ENCODE results near the gene NOL7. TPM values are rescaled to one million over a fixed set of nuclear protein-coding genes. Genes with fewer than 3 reads are reported as not detected.

The NOL7 gene
- total and polyA plus RNA-seq, 9 of the 15 experiments (the other 6 are each of a cell fraction or from before 2014, with no cell fraction given): 19.4 to 235 (median 157) TPM

DNA sequence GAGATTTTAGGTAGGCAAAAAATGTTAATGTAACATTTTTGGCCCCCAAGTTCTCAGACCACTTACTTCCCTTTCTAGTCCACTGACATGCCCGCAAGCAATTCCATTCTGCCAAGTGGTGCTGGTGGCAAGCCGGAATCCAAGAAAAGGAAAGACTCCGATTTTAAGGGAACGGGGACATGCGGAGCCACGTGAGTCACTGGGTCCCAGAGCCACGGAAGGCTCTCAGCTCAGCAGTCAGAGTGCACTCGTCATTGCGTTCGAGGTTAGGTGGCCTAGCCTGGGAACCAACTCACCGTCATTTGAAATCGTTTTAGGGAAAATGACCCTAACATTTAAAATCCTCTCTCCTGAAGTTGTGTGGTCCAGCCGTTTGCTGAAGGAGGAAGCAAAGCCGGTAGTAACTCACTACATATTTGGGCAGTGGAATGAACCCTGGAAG, 41.4 kb upstream of the NOL7 start (continued):
- TF ChIP-seq, protein P1, sequence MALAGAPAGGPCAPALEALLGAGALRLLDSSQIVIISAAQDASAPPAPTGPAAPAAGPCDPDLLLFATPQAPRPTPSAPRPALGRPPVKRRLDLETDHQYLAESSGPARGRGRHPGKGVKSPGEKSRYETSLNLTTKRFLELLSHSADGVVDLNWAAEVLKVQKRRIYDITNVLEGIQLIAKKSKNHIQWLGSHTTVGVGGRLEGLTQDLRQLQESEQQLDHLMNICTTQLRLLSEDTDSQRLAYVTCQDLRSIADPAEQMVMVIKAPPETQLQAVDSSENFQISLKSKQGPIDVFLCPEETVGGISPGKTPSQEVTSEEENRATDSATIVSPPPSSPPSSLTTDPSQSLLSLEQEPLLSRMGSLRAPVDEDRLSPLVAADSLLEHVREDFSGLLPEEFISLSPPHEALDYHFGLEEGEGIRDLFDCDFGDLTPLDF (CRISPR knock-in tag; IDR thresholded peaks at IDR 0.05): no peak
- TF ChIP-seq FOXP1 (CRISPR knock-in tag; IDR thresholded peaks at IDR 0.05) (0 out of 2 replicates have a peak, but pooled peaks have one; percentile 22), PCBP2 (IDR thresholded peaks at IDR 0.05; ENCODE audit: low read depth, low read length, poor library complexity, severe bottlenecking) (no peak), ZNF584 (CRISPR knock-in tag; IDR thresholded peaks at IDR 0.05; ENCODE audit: low read depth) (0 out of 2 replicates have a peak, but pooled peaks have one; percentile 65), POLR2B (IDR thresholded peaks at IDR 0.05; ENCODE audit: low read depth, partially characterized antibody) (no peak), BHLHE40 (IDR thresholded peaks at IDR 0.05; ENCODE audit: low read length) (peak; percentile 41; the same call in 1 of the 2 replicates), SMARCA4 (IDR thresholded peaks at IDR 0.05) (no peak), STAT5B (CRISPR knock-in tag; IDR thresholded peaks at IDR 0.05) (no peak), SMARCE1 (IDR thresholded peaks at IDR 0.05) (peak; percentile 35; the same call in 1 of the 2 replicates), EP400 (IDR thresholded peaks at IDR 0.05) (peak; percentile 9; the same call in 1 of the 2 replicates), DPF2 (IDR thresholded peaks at IDR 0.05) (peak; percentile 14; the same call in 1 of the 2 replicates), RBM15 (IDR thresholded peaks at IDR 0.05; ENCODE audit: insufficient read depth, low read length) (no peak), POLR2AphosphoS5 (IDR thresholded peaks at IDR 0.05; ENCODE audit: control insufficient read depth, insufficient read depth, low read depth, low read length) (no peak), ZKSCAN1 (IDR thresholded peaks at IDR 0.05; ENCODE audit: low read depth, low read length) (no peak), ZNF175 (CRISPR knock-in tag; IDR thresholded peaks at IDR 0.05; ENCODE audit: low read depth) (0 out of 2 replicates have a peak, but pooled peaks have one; percentile 16), KDM1A (IDR thresholded peaks at IDR 0.05) (no peak), ZNF766 (CRISPR knock-in tag; conservative IDR thresholded peaks at IDR 0.05) (0 out of 2 replicates have a peak, but pooled peaks have one; percentile 52), LCOR (CRISPR knock-in tag; IDR thresholded peaks at IDR 0.05) (peak; percentile 25; the same call in 1 of the 2 replicates)
- TF ChIP-seq, protein P2, sequence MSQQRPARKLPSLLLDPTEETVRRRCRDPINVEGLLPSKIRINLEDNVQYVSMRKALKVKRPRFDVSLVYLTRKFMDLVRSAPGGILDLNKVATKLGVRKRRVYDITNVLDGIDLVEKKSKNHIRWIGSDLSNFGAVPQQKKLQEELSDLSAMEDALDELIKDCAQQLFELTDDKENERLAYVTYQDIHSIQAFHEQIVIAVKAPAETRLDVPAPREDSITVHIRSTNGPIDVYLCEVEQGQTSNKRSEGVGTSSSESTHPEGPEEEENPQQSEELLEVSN (IDR thresholded peaks at IDR 0.05; ENCODE audit: borderline replicate concordance in 1 of 2, extremely low read depth in 1 of 2, insufficient read depth in 1 of 2, insufficient read length in 1 of 2, low read depth in 1 of 2, low read length in 1 of 2, poor library complexity in 1 of 2, severe bottlenecking in 1 of 2): peak; percentile 41 to 61
- TF ChIP-seq, protein P3, sequence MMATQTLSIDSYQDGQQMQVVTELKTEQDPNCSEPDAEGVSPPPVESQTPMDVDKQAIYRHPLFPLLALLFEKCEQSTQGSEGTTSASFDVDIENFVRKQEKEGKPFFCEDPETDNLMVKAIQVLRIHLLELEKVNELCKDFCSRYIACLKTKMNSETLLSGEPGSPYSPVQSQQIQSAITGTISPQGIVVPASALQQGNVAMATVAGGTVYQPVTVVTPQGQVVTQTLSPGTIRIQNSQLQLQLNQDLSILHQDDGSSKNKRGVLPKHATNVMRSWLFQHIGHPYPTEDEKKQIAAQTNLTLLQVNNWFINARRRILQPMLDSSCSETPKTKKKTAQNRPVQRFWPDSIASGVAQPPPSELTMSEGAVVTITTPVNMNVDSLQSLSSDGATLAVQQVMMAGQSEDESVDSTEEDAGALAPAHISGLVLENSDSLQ (IDR thresholded peaks at IDR 0.05): peak; percentile 35; the same call in 1 of the 2 replicates
- TF ChIP-seq, protein P4, sequence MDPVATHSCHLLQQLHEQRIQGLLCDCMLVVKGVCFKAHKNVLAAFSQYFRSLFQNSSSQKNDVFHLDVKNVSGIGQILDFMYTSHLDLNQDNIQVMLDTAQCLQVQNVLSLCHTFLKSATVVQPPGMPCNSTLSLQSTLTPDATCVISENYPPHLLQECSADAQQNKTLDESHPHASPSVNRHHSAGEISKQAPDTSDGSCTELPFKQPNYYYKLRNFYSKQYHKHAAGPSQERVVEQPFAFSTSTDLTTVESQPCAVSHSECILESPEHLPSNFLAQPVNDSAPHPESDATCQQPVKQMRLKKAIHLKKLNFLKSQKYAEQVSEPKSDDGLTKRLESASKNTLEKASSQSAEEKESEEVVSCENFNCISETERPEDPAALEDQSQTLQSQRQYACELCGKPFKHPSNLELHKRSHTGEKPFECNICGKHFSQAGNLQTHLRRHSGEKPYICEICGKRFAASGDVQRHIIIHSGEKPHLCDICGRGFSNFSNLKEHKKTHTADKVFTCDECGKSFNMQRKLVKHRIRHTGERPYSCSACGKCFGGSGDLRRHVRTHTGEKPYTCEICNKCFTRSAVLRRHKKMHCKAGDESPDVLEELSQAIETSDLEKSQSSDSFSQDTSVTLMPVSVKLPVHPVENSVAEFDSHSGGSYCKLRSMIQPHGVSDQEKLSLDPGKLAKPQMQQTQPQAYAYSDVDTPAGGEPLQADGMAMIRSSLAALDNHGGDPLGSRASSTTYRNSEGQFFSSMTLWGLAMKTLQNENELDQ (CRISPR knock-in tag; IDR thresholded peaks at IDR 0.05; ENCODE audit: borderline replicate concordance): peak; percentile 36; the same call in 1 of the 2 replicates
- TF ChIP-seq, protein P5, sequence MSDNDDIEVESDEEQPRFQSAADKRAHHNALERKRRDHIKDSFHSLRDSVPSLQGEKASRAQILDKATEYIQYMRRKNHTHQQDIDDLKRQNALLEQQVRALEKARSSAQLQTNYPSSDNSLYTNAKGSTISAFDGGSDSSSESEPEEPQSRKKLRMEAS (CRISPR knock-in tag; IDR thresholded peaks at IDR 0.05): peak; percentile 91
